Neuronal stem cell (in vitro differentiated cells): ENCODE data around the gene AGO3.

ENCODE experiments used
- DNase-seq: peaks from one replicate; pipeline ENCODE4 v3.0.0-alpha.2; 2013; ENCODE audit warnings: low spot score
- H2AFZ ChIP-seq: one replicate; pipeline ENCODE4 v1.6.1; 2013; ENCODE audit warnings: mild to moderate bottlenecking, low read length, inconsistent platforms
- H2AK5ac ChIP-seq: 2 replicates; pipeline ENCODE4 v1.6.1; 2013; ENCODE audit warnings: low read depth, mild to moderate bottlenecking, inconsistent platforms, low read length, moderate library complexity, mixed read lengths
- H2BK120ac ChIP-seq: 2 replicates; pipeline ENCODE4 v1.6.1; 2013; ENCODE audit warnings: low read depth, mild to moderate bottlenecking, inconsistent platforms, low read length, moderate library complexity, mixed read lengths
- H2BK12ac ChIP-seq: one replicate; pipeline ENCODE4 v1.6.1; 2013; ENCODE audit warnings: low read length, inconsistent platforms
- H2BK15ac ChIP-seq: 2 replicates; pipeline ENCODE4 v1.6.1; 2013; ENCODE audit warnings: mild to moderate bottlenecking, low read length, inconsistent platforms, mixed read lengths
- H2BK5ac ChIP-seq: one replicate; pipeline ENCODE4 v1.6.1; 2013; ENCODE audit warnings: inconsistent platforms, mild to moderate bottlenecking, low read length, moderate library complexity
- H3K14ac ChIP-seq: one replicate; pipeline ENCODE4 v1.6.1; 2013; ENCODE audit warnings: low read length, inconsistent platforms
- H3K18ac ChIP-seq: 2 replicates; pipeline ENCODE4 v1.6.1; 2013; ENCODE audit warnings: low read length, inconsistent platforms
- H3K23ac ChIP-seq: 2 replicates; pipeline ENCODE4 v1.6.1; 2013; ENCODE audit warnings: low read depth, mild to moderate bottlenecking, mixed read lengths, low read length, inconsistent platforms; ENCODE audit not compliant: poor library complexity
- H3K27ac ChIP-seq: replicated peaks from 3 replicates; pipeline ENCODE4 v1.5.1; 2013; ENCODE audit warnings: low read length, inconsistent platforms
- H3K27me3 ChIP-seq, 3 experiments: 2 replicates each; pipeline ENCODE4 v1.6.1; 2013; ENCODE audit warnings: low read length in 3 of 3, mild to moderate bottlenecking in 2 of 3, inconsistent platforms in 1 of 3, low read depth in 1 of 3, mixed read lengths in 1 of 3, moderate library complexity in 1 of 3; ENCODE audit not compliant: control insufficient read depth in 3 of 3, insufficient read depth in 3 of 3
- H3K36me3 ChIP-seq, 2 donors: replicated peaks in 1 of 2; 2 replicates each; pipeline ENCODE4 v1.6.1; 2013; ENCODE audit warnings: low read length in 2 of 2; ENCODE audit not compliant: control insufficient read depth in 2 of 2, insufficient read depth in 2 of 2
- H3K4ac ChIP-seq: 2 replicates; pipeline ENCODE4 v1.6.1; 2013; ENCODE audit warnings: inconsistent platforms, mild to moderate bottlenecking, low read length, moderate library complexity
- H3K4me1 ChIP-seq, 2 donors: 1 replicate in 1 of 2; 2 replicates in 1 of 2; pipeline ENCODE4 v1.6.1; 2013; ENCODE audit warnings: low read length in 2 of 2, low read depth in 1 of 2; ENCODE audit not compliant: control insufficient read depth in 2 of 2, insufficient read depth in 1 of 2
- H3K4me2 ChIP-seq: one replicate; pipeline ENCODE4 v1.6.1; 2013; ENCODE audit warnings: mild to moderate bottlenecking, low read length, inconsistent platforms; ENCODE audit not compliant: insufficient read depth, poor library complexity, severe bottlenecking
- H3K4me3 ChIP-seq, 2 donors: 2 replicates each; pipeline ENCODE4 v1.5.1; 2013; ENCODE audit warnings: low read length in 2 of 2, mild to moderate bottlenecking in 2 of 2, inconsistent platforms in 1 of 2, moderate library complexity in 1 of 2
- H3K79me1 ChIP-seq: one replicate; pipeline ENCODE4 v1.6.1; 2013; ENCODE audit warnings: low read depth, mild to moderate bottlenecking, inconsistent platforms, low read length, moderate library complexity
- H3K9ac ChIP-seq: one replicate; pipeline ENCODE4 v1.6.1; 2013; ENCODE audit warnings: mild to moderate bottlenecking, low read depth, low read length, inconsistent platforms; ENCODE audit not compliant: poor library complexity
- H3K9me3 ChIP-seq, 2 donors: replicated peaks in 1 of 2; 2 replicates each; pipeline versions ENCODE3 to v1.6.1; 2013; ENCODE audit warnings: low read length in 2 of 2, mild to moderate bottlenecking in 2 of 2, inconsistent platforms in 1 of 2, low read depth in 1 of 2, mixed read lengths in 1 of 2, moderate library complexity in 1 of 2; ENCODE audit not compliant: control insufficient read depth in 2 of 2, insufficient read depth in 1 of 2
- H4K8ac ChIP-seq: one replicate; pipeline ENCODE4 v1.6.1; 2013; ENCODE audit warnings: low read depth, mild to moderate bottlenecking, inconsistent platforms, low read length, moderate library complexity
- H4K91ac ChIP-seq: one replicate; pipeline ENCODE4 v1.6.1; 2013; ENCODE audit warnings: low read length, low read depth, mild to moderate bottlenecking, inconsistent platforms; ENCODE audit not compliant: poor library complexity
- WGBS, 2 donors: extraction: QIAGEN DNeasy Blood & Tissue Kit; methylation state at CpG; one replicate each; pipeline ENCODE4 v1.1.7; 2013; ENCODE audit warnings: missing lambda C conversion rate in 2 of 2, mixed read lengths in 1 of 2; ENCODE audit not compliant: insufficient read length in 2 of 2, insufficient replicate concordance in 1 of 2; ENCODE audit errors: extremely low coverage in 2 of 2; 5-methylcytosine and 5-hydroxymethylcytosine counted together

AGO3 gene

DNA sequence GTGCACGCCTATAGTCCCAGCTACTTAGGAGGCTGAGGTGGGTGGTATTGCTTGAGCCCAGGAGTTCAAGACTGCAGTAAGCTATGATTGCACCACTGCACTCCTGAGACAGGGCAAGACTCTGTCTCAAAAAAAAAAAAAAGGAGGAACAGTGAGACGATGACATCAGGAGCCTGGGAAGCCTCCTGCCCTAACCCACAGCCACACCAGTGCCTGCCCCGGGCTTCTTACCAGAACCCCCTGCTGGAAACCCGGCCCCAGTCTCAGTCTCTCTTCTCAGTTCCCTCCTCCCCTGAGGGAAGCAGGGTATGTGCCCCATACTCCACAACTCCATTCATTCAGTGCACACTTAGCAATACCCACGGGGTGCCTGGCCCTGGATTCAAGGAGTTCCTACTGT is 185.0 kb downstream of the AGO3 start:
- Histone ChIP-seq H4K8ac (peak overlapping the region; percentile 76), H3K36me3 (no peaks in the 10 kb centered on the region), H3K9ac (no peak overlapping the region), H3K23ac (no peak overlapping the region), H3K18ac (peak overlapping the region; percentile 52), H4K91ac (no peak overlapping the region), H2BK5ac (no peak overlapping the region), H2BK120ac (no peak overlapping the region), H3K79me1 (no peaks in the 10 kb centered on the region), H2BK15ac (no peak overlapping the region), H2BK12ac (peak overlapping the region; percentile 16), H3K4me3 (no peak overlapping the region), H3K27me3 (peaks cover 0 to 23% (median 0%) of the 10 kb centered on the region in 3 experiments), H3K4me2 (no peak overlapping the region), H3K14ac (no peak overlapping the region), H2AK5ac (no peak overlapping the region), H3K27ac (no peak overlapping the region), H3K4me1 (peaks cover 8 to 10% of the 10 kb centered on the region in 2 donors), H3K4ac (no peak overlapping the region), H3K9me3 (no peaks in the 10 kb centered on the region), H2AFZ (no peak overlapping the region)
- WGBS, 2 donors = no CpG with 5 or more reads among the region's 5 CpGs
- DNase-seq = no peak

DNA sequence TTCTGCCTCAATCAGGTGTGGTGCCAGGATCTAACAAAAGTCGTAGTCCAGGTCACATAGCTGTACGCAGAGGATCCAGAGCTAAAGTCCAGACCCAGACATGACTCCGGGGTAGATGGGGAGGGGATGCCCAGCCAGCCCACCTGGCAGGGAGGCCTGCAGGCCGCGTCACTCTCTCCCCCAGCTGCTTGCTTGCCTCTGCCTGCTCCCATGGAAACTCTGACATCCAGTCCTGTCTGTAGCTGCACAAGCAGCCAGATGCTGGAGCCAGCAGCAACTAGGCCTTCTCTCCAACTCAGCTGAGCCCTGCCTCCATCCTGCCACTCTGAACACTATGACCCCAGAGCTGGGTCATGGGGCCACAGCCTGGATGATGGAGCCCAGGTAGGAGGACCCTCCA is 186.0 kb downstream of the AGO3 start:
- Histone ChIP-seq H3K27me3 (peaks cover 0 to 28% (median 0%) of the 10 kb centered on the region in 3 experiments), H3K79me1 (no peaks in the 10 kb centered on the region), H3K14ac (no peak overlapping the region), H4K91ac (no peak overlapping the region), H4K8ac (no peak overlapping the region), H2BK12ac (no peak overlapping the region), H3K4me3 (peak overlapping the region in 1 of 2 donors; percentile 41), H3K18ac (no peak overlapping the region), H2BK120ac (no peak overlapping the region), H3K23ac (peak overlapping the region; percentile 40), H3K4ac (no peak overlapping the region), H2AK5ac (no peak overlapping the region), H3K9ac (no peak overlapping the region), H3K9me3 (no peaks in the 10 kb centered on the region), H2AFZ (no peak overlapping the region), H2BK5ac (no peak overlapping the region), H3K4me2 (no peak overlapping the region), H3K36me3 (no peaks in the 10 kb centered on the region), H2BK15ac (peak overlapping the region; percentile 73), H3K4me1 (peaks cover 8 to 10% of the 10 kb centered on the region in 2 donors), H3K27ac (no peak overlapping the region)
- no peak for DNase-seq
- no CpG with 5 or more reads among the region's 5 CpGs for WGBS, 2 donors

GRCh38 chr1:36118447-36119204 is 187.7 kb downstream of the AGO3 start:
- Histone ChIP-seq H3K4ac (no peak overlapping the region), H3K36me3 (no peaks in the 10 kb centered on the region), H4K91ac (no peak overlapping the region), H2BK120ac (no peak overlapping the region), H3K27me3 (peaks cover 2 to 42% (median 12%) of the 10 kb centered on the region in 3 experiments), H2AK5ac (no peak overlapping the region), H2BK12ac (no peak overlapping the region), H3K14ac (no peak overlapping the region), H3K4me2 (no peak overlapping the region), H3K79me1 (no peaks in the 10 kb centered on the region), H4K8ac (no peak overlapping the region), H3K4me3 (no peak overlapping the region), H3K9ac (peak overlapping the region; percentile 32), H3K4me1 (peaks cover 8 to 12% of the 10 kb centered on the region in 2 donors), H2AFZ (no peak overlapping the region), H2BK5ac (no peak overlapping the region), H3K23ac (peak overlapping the region; percentile 27), H2BK15ac (no peak overlapping the region), H3K27ac (no peak overlapping the region), H3K18ac (peak overlapping the region; percentile 32), H3K9me3 (no peaks in the 10 kb centered on the region)
- DNase-seq = no peak
- no CpG with 5 or more reads among the region's 10 CpGs for WGBS, 2 donors

DNA sequence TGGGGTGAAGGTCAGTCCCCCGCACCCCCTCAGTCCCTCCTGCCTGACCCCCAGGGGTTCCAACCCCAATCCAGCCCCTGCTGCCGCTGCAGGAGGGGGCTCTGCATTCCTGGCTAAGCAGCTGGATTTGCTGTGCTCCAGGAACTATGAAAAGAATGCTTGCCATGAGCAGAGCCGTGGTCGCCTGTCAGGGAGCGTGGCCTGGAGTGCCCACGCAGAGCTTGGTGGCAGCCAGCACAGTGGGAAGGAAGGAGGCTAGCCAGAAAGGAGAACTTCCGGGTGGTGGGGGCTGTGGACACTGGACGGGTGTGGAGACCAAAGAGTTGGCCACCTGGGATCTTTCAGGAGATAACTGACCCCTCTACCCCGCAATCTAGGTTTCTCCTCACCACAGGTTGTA is 188.6 kb downstream of the AGO3 start:
- H3K79me1 ChIP-seq = no peaks in the 10 kb centered on the region
- H2AK5ac ChIP-seq = no peak overlapping the region
- no peak overlapping the region for H4K91ac ChIP-seq
- peaks cover 8 to 10% of the 10 kb centered on the region in 2 donors for H3K4me1 ChIP-seq
- H3K36me3 ChIP-seq = no peaks in the 10 kb centered on the region
- no peak overlapping the region for H3K4ac ChIP-seq
- H3K27me3 ChIP-seq = peaks cover 7 to 51% (median 20%) of the 10 kb centered on the region in 3 experiments
- H2BK15ac ChIP-seq = peak overlapping the region; percentile 67
- no peak overlapping the region for H4K8ac ChIP-seq
- H3K27ac ChIP-seq = no peak overlapping the region
- H2BK12ac ChIP-seq = no peak overlapping the region
- H3K9me3 ChIP-seq = no peaks in the 10 kb centered on the region
- H2BK5ac ChIP-seq = no peak overlapping the region
- H2AFZ ChIP-seq = no peak overlapping the region
- H3K23ac ChIP-seq = no peak overlapping the region
- DNase-seq = no peak
- no peak overlapping the region for H3K4me2 ChIP-seq
- peak overlapping the region; percentile 66 for H3K18ac ChIP-seq
- H3K4me3 ChIP-seq = no peak overlapping the region
- no CpG with 5 or more reads among the region's 9 CpGs for WGBS, 2 donors
- H3K14ac ChIP-seq = peak overlapping the region; percentile 44
- H2BK120ac ChIP-seq = peak overlapping the region; percentile 19
- H3K9ac ChIP-seq = no peak overlapping the region
